ENCODE results near the gene MRTFA.

Gene MRTFA

DNA sequence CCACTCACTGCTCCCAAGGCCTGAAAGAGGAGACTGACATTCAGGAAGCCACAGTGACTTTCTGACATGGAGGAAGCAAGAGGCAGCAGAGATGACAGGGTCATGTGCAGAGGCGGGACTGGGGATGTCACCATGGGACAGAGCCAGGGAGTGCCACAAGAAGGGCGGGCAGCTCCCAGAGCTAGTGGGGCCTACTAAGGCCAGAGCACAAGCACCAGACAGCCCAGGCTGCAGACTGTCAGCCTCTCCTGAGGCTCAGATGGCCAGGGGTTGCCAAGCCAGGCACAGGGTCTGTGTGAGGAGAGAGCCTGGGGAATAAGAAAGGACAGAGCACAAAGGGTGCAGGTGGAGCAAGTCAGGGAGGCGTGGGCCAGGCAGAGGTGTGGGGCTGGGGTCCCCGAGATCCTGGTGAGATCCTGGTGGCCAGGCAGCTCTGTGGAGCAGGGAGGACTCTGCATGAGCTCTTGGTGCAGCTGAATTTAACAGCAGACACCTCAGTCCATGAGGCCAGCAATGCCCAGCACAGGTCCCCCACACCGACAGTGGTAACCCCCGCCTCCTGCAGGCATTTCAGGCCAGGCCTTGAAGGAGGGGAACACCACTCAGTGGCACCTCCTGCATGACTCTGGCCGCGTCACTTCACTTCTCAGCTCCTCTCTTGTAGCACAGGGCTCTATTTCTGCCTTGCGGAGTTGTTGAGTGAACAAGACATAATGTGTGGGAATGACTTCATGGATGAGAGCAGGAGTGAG lies 213.8 kb downstream of the MRTFA start:
- no peak for DNase-seq (ENCODE audit: insufficient read length, low spot score)
- no peak for FAIRE-seq
- TF ChIP-seq POU2F2 (IDR thresholded peaks at IDR 0.05; ENCODE audit: low read depth, low read length): no peak
- no peak for TF ChIP-seq POLR2A (IDR thresholded peaks at IDR 0.05; ENCODE audit: low read depth, low read length)
- TF ChIP-seq TAF1 (IDR thresholded peaks at IDR 0.05; ENCODE audit: low read depth, low read length): no peak
- TF ChIP-seq PAX5 (IDR thresholded peaks at IDR 0.05; ENCODE audit: insufficient read depth, low read length, severe bottlenecking): no peak
- TF ChIP-seq POLR2AphosphoS5 (IDR thresholded peaks at IDR 0.05; ENCODE audit: low read depth, low read length): no peak
- TF ChIP-seq SPI1 (IDR thresholded peaks at IDR 0.05; ENCODE audit: low read depth, low read length): no peak

DNA sequence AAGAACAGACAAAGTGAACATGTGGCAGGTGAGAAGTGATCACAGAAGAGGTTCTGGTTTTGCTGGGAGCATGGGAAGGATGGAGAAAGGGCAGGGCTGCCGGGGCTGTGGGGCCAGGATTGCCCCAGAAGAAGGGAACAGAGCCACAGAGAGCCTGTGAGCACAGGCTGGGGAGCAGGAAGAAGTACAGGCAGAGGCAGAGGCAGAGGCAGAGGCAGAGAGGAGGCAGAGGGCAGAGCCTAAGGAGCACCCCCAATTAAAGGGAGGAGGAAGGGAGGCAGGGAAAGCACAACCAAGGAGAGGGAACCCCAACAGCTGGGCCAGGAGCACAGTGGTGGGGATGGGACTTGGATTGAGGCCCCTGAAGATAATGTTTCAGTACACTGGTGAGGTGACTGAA lies 214.6 kb downstream of the MRTFA start:
- FAIRE-seq: no peak
- TF ChIP-seq POLR2A (IDR thresholded peaks at IDR 0.05; ENCODE audit: low read depth, low read length) (no peak), TAF1 (IDR thresholded peaks at IDR 0.05; ENCODE audit: low read depth, low read length) (no peak), POU2F2 (IDR thresholded peaks at IDR 0.05; ENCODE audit: low read depth, low read length) (no peak), POLR2AphosphoS5 (IDR thresholded peaks at IDR 0.05; ENCODE audit: low read depth, low read length) (no peak), SPI1 (IDR thresholded peaks at IDR 0.05; ENCODE audit: low read depth, low read length) (no peak)
- no peak for DNase-seq (ENCODE audit: insufficient read length, low spot score)

- FAIRE-seq (no peak), DNase-seq (ENCODE audit: insufficient read length, low spot score) (no peak)
- TF ChIP-seq TAF1 (IDR thresholded peaks at IDR 0.05; ENCODE audit: low read depth, low read length) (no peak), SPI1 (IDR thresholded peaks at IDR 0.05; ENCODE audit: low read depth, low read length) (no peak), POU2F2 (IDR thresholded peaks at IDR 0.05; ENCODE audit: low read depth, low read length) (no peak), POLR2A (IDR thresholded peaks at IDR 0.05; ENCODE audit: low read depth, low read length) (no peak), PAX5 (IDR thresholded peaks at IDR 0.05; ENCODE audit: insufficient read depth, low read length, severe bottlenecking) (no peak), POLR2AphosphoS5 (IDR thresholded peaks at IDR 0.05; ENCODE audit: low read depth, low read length) (no peak)
These were observed 215.5 kb downstream of the MRTFA start for GRCh38 chr22:40421082-40421350.

DNA sequence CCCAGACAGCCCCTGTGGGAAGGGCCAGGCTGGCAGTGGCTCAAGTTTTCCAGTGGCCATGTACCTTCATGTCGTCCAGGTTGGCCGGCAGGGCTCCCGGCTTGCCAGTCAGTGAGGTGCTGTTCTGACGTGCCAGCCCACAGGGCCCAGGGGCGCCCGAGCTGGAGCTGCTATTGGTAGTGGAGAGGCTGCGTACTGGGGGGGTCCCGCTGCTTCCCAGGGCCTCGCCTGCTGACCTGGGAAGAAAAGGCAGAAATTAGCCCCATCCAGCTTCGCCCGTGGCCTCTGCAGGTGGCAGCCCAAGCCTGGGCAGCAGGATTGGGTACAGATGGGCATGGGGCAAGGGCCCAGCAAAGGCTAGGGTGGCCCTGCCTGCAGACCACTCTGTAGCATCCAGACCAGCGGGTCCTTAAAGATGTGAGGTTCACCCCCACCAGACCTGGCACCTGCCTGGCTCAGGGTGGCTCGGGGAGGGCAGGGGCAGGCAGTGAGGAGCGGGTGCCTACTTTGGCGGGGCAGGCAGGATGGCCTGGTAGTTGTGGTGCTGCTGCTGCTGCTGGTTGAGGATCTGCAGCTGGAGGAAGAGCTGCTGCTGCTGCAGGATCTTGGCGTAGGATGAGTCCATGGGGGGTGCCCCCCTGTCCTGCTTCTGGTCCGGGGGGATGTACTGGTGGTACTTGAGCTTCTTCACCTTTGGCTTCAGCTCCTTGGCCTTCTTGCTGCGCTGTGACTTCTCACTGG lies 216.0 kb downstream of the MRTFA start:
- FAIRE-seq: no peak
- TF ChIP-seq POLR2AphosphoS5 (IDR thresholded peaks at IDR 0.05; ENCODE audit: low read depth, low read length) (no peak), POLR2A (IDR thresholded peaks at IDR 0.05; ENCODE audit: low read depth, low read length) (no peak), PAX5 (IDR thresholded peaks at IDR 0.05; ENCODE audit: insufficient read depth, low read length, severe bottlenecking) (no peak), SPI1 (IDR thresholded peaks at IDR 0.05; ENCODE audit: low read depth, low read length) (no peak), TAF1 (IDR thresholded peaks at IDR 0.05; ENCODE audit: low read depth, low read length) (no peak), POU2F2 (IDR thresholded peaks at IDR 0.05; ENCODE audit: low read depth, low read length) (no peak)
- no peak for DNase-seq (ENCODE audit: insufficient read length, low spot score)

GRCh38 chr22:40419718-40420117 lies 216.8 kb downstream of the MRTFA start:
- DNase-seq (ENCODE audit: insufficient read length, low spot score) (no peak), FAIRE-seq (no peak)
- TF ChIP-seq POLR2A (IDR thresholded peaks at IDR 0.05; ENCODE audit: low read depth, low read length) (no peak), POU2F2 (IDR thresholded peaks at IDR 0.05; ENCODE audit: low read depth, low read length) (no peak), TAF1 (IDR thresholded peaks at IDR 0.05; ENCODE audit: low read depth, low read length) (no peak), PAX5 (IDR thresholded peaks at IDR 0.05; ENCODE audit: insufficient read depth, low read length, severe bottlenecking) (no peak), SPI1 (IDR thresholded peaks at IDR 0.05; ENCODE audit: low read depth, low read length) (no peak)

DNA sequence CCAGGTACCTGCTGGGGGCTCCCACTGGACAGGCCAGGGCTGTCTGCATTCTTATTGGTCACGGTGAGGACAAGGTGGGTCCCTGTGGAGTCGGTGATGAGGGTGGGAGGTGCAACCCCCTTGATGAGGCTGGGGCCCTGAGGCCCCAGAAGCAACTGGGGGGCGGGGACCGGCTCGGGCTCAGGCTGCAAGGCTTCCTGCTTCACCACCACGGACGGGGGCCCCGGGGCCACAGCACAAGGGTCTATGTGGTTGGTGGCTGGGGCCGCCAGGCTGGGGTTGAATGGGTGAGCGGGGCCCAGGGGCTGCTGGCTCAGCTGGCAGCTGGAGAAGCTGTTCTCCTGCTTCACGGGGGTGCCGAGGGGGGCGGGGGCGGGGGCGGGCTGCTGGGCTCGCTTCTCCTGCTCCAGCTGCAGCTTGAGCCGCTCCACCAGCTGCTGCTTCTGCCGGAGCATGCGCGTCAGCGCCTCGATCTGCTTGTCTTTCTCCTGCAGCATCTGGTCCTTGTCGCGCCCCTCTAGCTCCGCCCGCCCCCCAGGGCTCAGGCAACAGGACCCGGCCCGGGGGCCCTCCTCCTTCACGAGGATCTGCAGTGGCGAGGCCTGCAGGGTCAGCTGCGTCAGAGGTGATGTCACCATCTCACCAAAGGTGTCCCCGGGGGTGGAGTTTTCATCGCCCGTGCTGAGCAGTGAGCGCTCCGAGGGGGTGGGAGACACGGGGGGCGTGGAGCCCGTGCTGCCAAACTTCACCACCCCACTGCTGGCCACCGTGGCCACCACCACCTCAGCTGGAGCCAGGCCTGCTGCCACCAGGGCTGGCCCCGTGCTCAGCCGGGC lies 217.9 kb downstream of the MRTFA start:
- DNase-seq (ENCODE audit: insufficient read length, low spot score): no peak
- peak; percentile 70 for FAIRE-seq
- TF ChIP-seq TAF1 (IDR thresholded peaks at IDR 0.05; ENCODE audit: low read depth, low read length): no peak
- no peak for TF ChIP-seq POLR2A (IDR thresholded peaks at IDR 0.05; ENCODE audit: low read depth, low read length)
- TF ChIP-seq PAX5 (IDR thresholded peaks at IDR 0.05; ENCODE audit: insufficient read depth, low read length, severe bottlenecking): no peak
- TF ChIP-seq POLR2AphosphoS5 (IDR thresholded peaks at IDR 0.05; ENCODE audit: low read depth, low read length): no peak
- TF ChIP-seq SPI1 (IDR thresholded peaks at IDR 0.05; ENCODE audit: low read depth, low read length): no peak
- TF ChIP-seq POU2F2 (IDR thresholded peaks at IDR 0.05; ENCODE audit: low read depth, low read length): no peak

GRCh38 chr22:40417881-40418280 lies 218.6 kb downstream of the MRTFA start:
- TF ChIP-seq POLR2A (IDR thresholded peaks at IDR 0.05; ENCODE audit: low read depth, low read length): no peak
- no peak for TF ChIP-seq POLR2AphosphoS5 (IDR thresholded peaks at IDR 0.05; ENCODE audit: low read depth, low read length)
- no peak for TF ChIP-seq POU2F2 (IDR thresholded peaks at IDR 0.05; ENCODE audit: low read depth, low read length)
- no peak for TF ChIP-seq TAF1 (IDR thresholded peaks at IDR 0.05; ENCODE audit: low read depth, low read length)
- TF ChIP-seq SPI1 (IDR thresholded peaks at IDR 0.05; ENCODE audit: low read depth, low read length): no peak
- TF ChIP-seq PAX5 (IDR thresholded peaks at IDR 0.05; ENCODE audit: insufficient read depth, low read length, severe bottlenecking): no peak
- DNase-seq (ENCODE audit: insufficient read length, low spot score): no peak
- no peak for FAIRE-seq

- no peak for FAIRE-seq
These were observed 219.5 kb downstream of the MRTFA start for GRCh38 chr22:40417041-40417440.

DNA sequence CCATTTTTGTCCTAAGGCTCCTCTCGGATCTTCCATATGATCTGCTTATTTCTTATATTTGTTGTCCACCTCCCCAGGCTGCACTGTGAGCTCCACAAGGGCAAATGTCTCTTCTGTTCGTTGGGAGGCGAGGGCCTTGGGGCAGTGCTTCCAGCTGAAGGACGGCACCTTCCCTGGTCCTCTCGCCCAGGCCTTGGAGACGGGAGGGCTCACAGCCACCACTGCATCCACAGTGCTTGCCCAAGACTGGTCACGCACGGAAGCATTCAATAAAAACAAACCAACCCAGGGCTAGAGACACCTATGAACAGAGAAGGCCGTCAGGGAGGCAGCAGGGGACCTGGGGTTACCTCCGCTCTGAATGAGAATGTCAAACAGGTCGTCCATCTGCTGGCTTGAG lies 219.9 kb downstream of the MRTFA start:
- no peak for TF ChIP-seq POLR2A (IDR thresholded peaks at IDR 0.05; ENCODE audit: low read depth, low read length)
- TF ChIP-seq TAF1 (IDR thresholded peaks at IDR 0.05; ENCODE audit: low read depth, low read length): no peak
- TF ChIP-seq POLR2AphosphoS5 (IDR thresholded peaks at IDR 0.05; ENCODE audit: low read depth, low read length): no peak
- no peak for TF ChIP-seq SPI1 (IDR thresholded peaks at IDR 0.05; ENCODE audit: low read depth, low read length)
- TF ChIP-seq PAX5 (IDR thresholded peaks at IDR 0.05; ENCODE audit: insufficient read depth, low read length, severe bottlenecking): no peak
- TF ChIP-seq POU2F2 (IDR thresholded peaks at IDR 0.05; ENCODE audit: low read depth, low read length): no peak
- FAIRE-seq (no peak), DNase-seq (ENCODE audit: insufficient read length, low spot score) (no peak)

More at GRCh38 chr22:40417041-40417440, 219.5 kb downstream of the MRTFA start:
- no peak for TF ChIP-seq SPI1 (IDR thresholded peaks at IDR 0.05; ENCODE audit: low read depth, low read length)
- TF ChIP-seq POU2F2 (IDR thresholded peaks at IDR 0.05; ENCODE audit: low read depth, low read length): no peak
- no peak for TF ChIP-seq PAX5 (IDR thresholded peaks at IDR 0.05; ENCODE audit: insufficient read depth, low read length, severe bottlenecking)
- TF ChIP-seq POLR2AphosphoS5 (IDR thresholded peaks at IDR 0.05; ENCODE audit: low read depth, low read length): no peak
- TF ChIP-seq TAF1 (IDR thresholded peaks at IDR 0.05; ENCODE audit: low read depth, low read length): no peak
- TF ChIP-seq POLR2A (IDR thresholded peaks at IDR 0.05; ENCODE audit: low read depth, low read length): no peak
- no peak for DNase-seq (ENCODE audit: insufficient read length, low spot score)
